ENCODE measurements around the gene PTGER4. TPM values are rescaled to one million over a fixed set of nuclear protein-coding genes. Genes with fewer than 3 reads are reported as not detected.
A peak's percentile ranks its signal among the peaks of the same experiment; 100 is the strongest.

Gene PTGER4
- total RNA-seq, 2 donors from 2014 or later: 0.15 to 0.71 TPM

DNA sequence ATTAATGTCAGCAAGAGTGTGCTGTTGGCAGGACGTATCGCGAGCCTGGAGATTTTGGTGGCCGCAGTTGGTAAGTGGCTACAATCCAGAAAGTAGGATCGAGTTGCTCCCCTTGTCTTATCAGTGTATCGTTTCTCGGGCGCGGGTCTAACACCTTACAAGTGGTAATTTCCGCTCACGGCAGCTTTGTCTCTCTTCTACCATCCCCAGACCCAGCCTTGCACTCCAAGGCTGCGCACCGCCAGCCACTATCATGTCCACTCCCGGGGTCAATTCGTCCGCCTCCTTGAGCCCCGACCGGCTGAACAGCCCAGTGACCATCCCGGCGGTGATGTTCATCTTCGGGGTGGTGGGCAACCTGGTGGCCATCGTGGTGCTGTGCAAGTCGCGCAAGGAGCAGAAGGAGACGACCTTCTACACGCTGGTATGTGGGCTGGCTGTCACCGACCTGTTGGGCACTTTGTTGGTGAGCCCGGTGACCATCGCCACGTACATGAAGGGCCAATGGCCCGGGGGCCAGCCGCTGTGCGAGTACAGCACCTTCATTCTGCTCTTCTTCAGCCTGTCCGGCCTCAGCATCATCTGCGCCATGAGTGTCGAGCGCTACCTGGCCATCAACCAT is 1.1 kb downstream of the PTGER4 start:
- Histone ChIP-seq H3K9ac (ENCODE audit: extremely low read depth, low read length, poor library complexity, severe bottlenecking) (no peak overlapping the region), H3K27ac (ENCODE audit: low read depth, low read length) (no peak overlapping the region), H3K9me3 (ENCODE audit: control insufficient read depth, low read length) (no peaks in the 10 kb centered on the region), H3K4me1 (ENCODE audit: control insufficient read depth, insufficient read depth, low read length) (no peaks in the 10 kb centered on the region), H3K27me3 (ENCODE audit: control insufficient read depth, insufficient read depth, low read length, poor library complexity, severe bottlenecking) (peaks cover 50% of the 10 kb centered on the region), H3K36me3 (ENCODE audit: control insufficient read depth, insufficient read depth, low read length) (no peaks in the 10 kb centered on the region), H3K4me3 (ENCODE audit: low read length) (peak overlapping the region; percentile 77)
- Mint-ChIP-seq H3K9me3 (no peaks in the 10 kb centered on the region), H3K27ac (no peak overlapping the region), H3K27me3 (ENCODE audit: insufficient read depth) (peaks cover 57% of the 10 kb centered on the region), H3K4me3 (peak overlapping the region; percentile 72), H3K4me1 (peaks cover 22% of the 10 kb centered on the region), H3K36me3 (ENCODE audit: low read depth) (no peaks in the 10 kb centered on the region)
- 5 to 33% methylated on average over 17 to 37 of the region's 37 CpGs for WGBS, 2 experiments (ENCODE audit: insufficient coverage in 1 of 2, insufficient read length in 1 of 2)
- peak; percentile 79 for DNase-seq
- TF ChIP-seq, protein P1, sequence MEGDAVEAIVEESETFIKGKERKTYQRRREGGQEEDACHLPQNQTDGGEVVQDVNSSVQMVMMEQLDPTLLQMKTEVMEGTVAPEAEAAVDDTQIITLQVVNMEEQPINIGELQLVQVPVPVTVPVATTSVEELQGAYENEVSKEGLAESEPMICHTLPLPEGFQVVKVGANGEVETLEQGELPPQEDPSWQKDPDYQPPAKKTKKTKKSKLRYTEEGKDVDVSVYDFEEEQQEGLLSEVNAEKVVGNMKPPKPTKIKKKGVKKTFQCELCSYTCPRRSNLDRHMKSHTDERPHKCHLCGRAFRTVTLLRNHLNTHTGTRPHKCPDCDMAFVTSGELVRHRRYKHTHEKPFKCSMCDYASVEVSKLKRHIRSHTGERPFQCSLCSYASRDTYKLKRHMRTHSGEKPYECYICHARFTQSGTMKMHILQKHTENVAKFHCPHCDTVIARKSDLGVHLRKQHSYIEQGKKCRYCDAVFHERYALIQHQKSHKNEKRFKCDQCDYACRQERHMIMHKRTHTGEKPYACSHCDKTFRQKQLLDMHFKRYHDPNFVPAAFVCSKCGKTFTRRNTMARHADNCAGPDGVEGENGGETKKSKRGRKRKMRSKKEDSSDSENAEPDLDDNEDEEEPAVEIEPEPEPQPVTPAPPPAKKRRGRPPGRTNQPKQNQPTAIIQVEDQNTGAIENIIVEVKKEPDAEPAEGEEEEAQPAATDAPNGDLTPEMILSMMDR (conservative IDR thresholded peaks at IDR 0.05): peak; percentile 61

GRCh38 chr5:40681363-40682153 is 1.8 kb downstream of the PTGER4 start:
- Histone ChIP-seq H3K9ac (ENCODE audit: extremely low read depth, low read length, poor library complexity, severe bottlenecking) (no peak overlapping the region), H3K36me3 (ENCODE audit: control insufficient read depth, insufficient read depth, low read length) (no peaks in the 10 kb centered on the region), H3K27ac (ENCODE audit: low read depth, low read length) (no peak overlapping the region), H3K9me3 (ENCODE audit: control insufficient read depth, low read length) (no peaks in the 10 kb centered on the region), H3K4me1 (ENCODE audit: control insufficient read depth, insufficient read depth, low read length) (no peaks in the 10 kb centered on the region), H3K4me3 (ENCODE audit: low read length) (peak overlapping the region; percentile 77), H3K27me3 (ENCODE audit: control insufficient read depth, insufficient read depth, low read length, poor library complexity, severe bottlenecking) (peaks cover 50% of the 10 kb centered on the region)
- 6 to 35% methylated on average over 24 to 67 of the region's 67 CpGs for WGBS, 2 experiments (ENCODE audit: insufficient coverage in 1 of 2, insufficient read length in 1 of 2)
- Mint-ChIP-seq H3K27ac (no peak overlapping the region), H3K9me3 (no peaks in the 10 kb centered on the region), H3K36me3 (ENCODE audit: low read depth) (no peaks in the 10 kb centered on the region), H3K4me1 (peaks cover 22% of the 10 kb centered on the region), H3K4me3 (peak overlapping the region; percentile 72), H3K27me3 (ENCODE audit: insufficient read depth) (peaks cover 56% of the 10 kb centered on the region)
- DNase-seq: peak; percentile 74
- TF ChIP-seq, protein P1 (conservative IDR thresholded peaks at IDR 0.05): no peak

DNA sequence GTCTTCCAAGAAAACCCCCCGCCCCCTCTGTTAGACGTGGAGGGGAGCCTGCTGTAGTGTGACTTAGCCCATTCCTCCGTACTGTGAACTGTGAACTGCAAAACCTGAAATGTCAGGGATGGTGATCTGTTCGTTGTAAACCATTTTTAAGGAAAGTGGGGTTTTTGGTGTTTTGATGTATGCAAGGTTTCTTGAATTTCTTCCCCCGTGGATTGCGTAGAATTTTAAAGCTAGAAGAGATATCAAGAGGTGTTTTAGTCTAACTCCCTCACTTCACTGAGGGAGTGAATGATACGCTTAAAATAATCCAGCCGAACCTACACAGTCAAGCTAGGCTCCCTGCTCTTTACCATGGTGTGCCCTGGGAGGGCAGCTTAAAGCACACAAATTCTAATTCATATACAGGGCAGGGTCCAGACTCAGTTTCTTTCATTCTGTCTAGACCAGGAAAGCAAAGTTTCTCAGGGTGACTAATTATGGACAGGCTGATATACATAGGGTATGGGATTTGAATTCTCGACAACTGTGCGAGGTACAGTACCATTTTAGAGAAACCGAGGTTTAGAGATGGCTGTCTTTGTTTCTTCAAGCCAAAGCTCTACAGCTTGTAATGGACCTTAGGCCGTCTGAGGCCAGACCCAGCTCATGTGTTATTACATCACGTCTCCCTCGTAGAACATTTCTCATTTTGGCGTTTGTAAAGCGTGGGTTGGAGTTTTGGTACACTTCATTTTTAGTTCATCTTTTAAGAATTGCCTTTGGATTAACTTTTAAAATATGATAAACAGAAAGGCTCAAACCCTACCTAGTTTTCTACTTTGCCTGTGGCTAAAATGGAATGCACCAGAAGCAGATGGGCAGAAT is 2.7 kb downstream of the PTGER4 start:
- DNase-seq: no peak
- Histone ChIP-seq H3K9me3 (ENCODE audit: control insufficient read depth, low read length) (no peaks in the 10 kb centered on the region), H3K27ac (ENCODE audit: low read depth, low read length) (no peak overlapping the region), H3K4me1 (ENCODE audit: control insufficient read depth, insufficient read depth, low read length) (no peaks in the 10 kb centered on the region), H3K27me3 (ENCODE audit: control insufficient read depth, insufficient read depth, low read length, poor library complexity, severe bottlenecking) (peaks cover 50% of the 10 kb centered on the region), H3K36me3 (ENCODE audit: control insufficient read depth, insufficient read depth, low read length) (no peaks in the 10 kb centered on the region), H3K9ac (ENCODE audit: extremely low read depth, low read length, poor library complexity, severe bottlenecking) (no peak overlapping the region), H3K4me3 (ENCODE audit: low read length) (no peak overlapping the region)
- peak overlapping the region; percentile 72 for H3K4me3 Mint-ChIP-seq
- H3K9me3 Mint-ChIP-seq: no peaks in the 10 kb centered on the region
- peaks cover 16% of the 10 kb centered on the region for H3K4me1 Mint-ChIP-seq
- H3K27me3 Mint-ChIP-seq (ENCODE audit: insufficient read depth): peaks cover 49% of the 10 kb centered on the region
- TF ChIP-seq, protein P1 (conservative IDR thresholded peaks at IDR 0.05): no peak
- no peak overlapping the region for H3K27ac Mint-ChIP-seq
- no peaks in the 10 kb centered on the region for H3K36me3 Mint-ChIP-seq (ENCODE audit: low read depth)
- WGBS, 2 experiments (ENCODE audit: insufficient coverage in 1 of 2, insufficient read length in 1 of 2): 81 to 82% methylated on average over 6 to 16 of the region's 16 CpGs
